Adrenal gland (tissue), 5 donors: ENCODE measurements around the gene CCNQ.

Source experiments
- POLR2A ChIP-seq, 2 donors: fragments of 450-650 bp; IDR thresholded peaks; one replicate each; pipeline ENCODE4 v1.6.1; 2017; ENCODE audit warnings: antibody characterized with exemption in 2 of 2, mild to moderate bottlenecking in 2 of 2, moderate library complexity in 1 of 2
- TF ChIP-seq, protein P1 (sequence below), 6 experiments: fragments of 450-650 bp in 4 of 6; fragments of 200-600 bp in 2 of 6; sonication (generic) in 1 of 6; IDR thresholded peaks; 1 replicate in 5 of 6; 2 replicates in 1 of 6; pipeline versions ENCODE4 v1.5.1 to v1.8.0; 2016 to 2021; ENCODE audit warnings: antibody characterized with exemption in 6 of 6, mild to moderate bottlenecking in 2 of 6, moderate library complexity in 1 of 6
- donor health status: DM: no; HTN: no; CAD: no.

DNA sequence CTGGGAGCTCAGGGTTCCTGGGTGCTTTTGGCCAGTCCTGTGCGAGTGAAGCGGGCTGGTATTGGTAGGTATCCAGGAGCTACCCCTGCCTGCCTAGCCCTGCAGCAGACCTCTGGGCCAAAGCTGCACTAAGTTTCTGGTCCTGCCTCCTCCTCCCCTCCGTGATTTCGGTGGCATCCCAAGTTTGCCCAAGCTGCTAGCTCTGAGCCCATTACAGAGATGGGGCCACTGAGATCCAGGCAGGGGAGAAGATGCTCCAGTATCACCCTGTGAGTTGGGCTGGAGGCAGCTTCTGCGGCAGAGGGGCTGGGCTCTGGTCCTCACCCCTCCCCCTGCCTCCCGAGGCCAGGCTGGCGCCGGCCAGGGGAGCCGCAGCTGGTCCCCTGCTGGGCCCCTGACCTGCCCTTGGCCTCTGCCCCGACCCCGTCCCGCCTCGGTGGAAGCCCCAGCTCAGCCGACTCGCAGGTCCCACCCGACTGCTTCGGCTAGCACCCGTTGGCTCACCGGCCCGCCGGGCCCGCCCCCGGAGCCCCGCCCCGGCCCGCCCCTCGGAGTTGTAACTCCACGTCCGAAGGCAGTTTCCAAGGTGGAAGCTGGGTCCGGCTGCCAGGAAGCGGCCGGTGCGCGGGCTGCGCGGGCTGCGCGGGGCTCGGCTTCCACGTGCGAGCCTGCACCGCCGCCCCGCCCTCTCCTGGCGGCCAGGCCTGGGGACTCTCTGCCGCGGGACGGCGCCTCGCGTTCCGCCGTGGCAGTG lies 47.9 kb upstream of the CCNQ start, which contains the start of gene DUSP9:
- no peak for TF ChIP-seq POLR2A (IDR thresholded peaks at IDR 0.05)
- TF ChIP-seq, protein P1, sequence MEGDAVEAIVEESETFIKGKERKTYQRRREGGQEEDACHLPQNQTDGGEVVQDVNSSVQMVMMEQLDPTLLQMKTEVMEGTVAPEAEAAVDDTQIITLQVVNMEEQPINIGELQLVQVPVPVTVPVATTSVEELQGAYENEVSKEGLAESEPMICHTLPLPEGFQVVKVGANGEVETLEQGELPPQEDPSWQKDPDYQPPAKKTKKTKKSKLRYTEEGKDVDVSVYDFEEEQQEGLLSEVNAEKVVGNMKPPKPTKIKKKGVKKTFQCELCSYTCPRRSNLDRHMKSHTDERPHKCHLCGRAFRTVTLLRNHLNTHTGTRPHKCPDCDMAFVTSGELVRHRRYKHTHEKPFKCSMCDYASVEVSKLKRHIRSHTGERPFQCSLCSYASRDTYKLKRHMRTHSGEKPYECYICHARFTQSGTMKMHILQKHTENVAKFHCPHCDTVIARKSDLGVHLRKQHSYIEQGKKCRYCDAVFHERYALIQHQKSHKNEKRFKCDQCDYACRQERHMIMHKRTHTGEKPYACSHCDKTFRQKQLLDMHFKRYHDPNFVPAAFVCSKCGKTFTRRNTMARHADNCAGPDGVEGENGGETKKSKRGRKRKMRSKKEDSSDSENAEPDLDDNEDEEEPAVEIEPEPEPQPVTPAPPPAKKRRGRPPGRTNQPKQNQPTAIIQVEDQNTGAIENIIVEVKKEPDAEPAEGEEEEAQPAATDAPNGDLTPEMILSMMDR (IDR thresholded peaks at IDR 0.05) = no peak
